Nephron (organoid): ENCODE data around the gene DNER.

Source experiments
- H3K27ac Mint-ChIP-seq, 3 experiments: 2 replicates each; pipeline ENCODE4 v1.8.0; 2020; ENCODE audit warnings: mixed read lengths in 3 of 3, mild to moderate bottlenecking in 2 of 3, moderate library complexity in 1 of 3
- H3K27me3 Mint-ChIP-seq: 2 replicates; pipeline ENCODE4 v1.8.0; 2021; ENCODE audit warnings: low read depth, mild to moderate bottlenecking, moderate library complexity, mixed read lengths
- H3K36me3 Mint-ChIP-seq: 2 replicates; pipeline ENCODE4 v1.8.0; 2020; ENCODE audit warnings: low read depth, mixed read lengths
- H3K4me1 Mint-ChIP-seq: 2 replicates; pipeline ENCODE4 v1.8.0; 2020; ENCODE audit warnings: mixed read lengths
- H3K4me3 Mint-ChIP-seq, 3 experiments: 2 replicates each; pipeline ENCODE4 v1.8.0; 2020; ENCODE audit warnings: mild to moderate bottlenecking in 3 of 3, mixed read lengths in 3 of 3, moderate library complexity in 2 of 3
- H3K9me3 Mint-ChIP-seq: 2 replicates; pipeline ENCODE4 v1.8.0; 2020; ENCODE audit warnings: mixed read lengths
- CTCF ChIP-seq, 3 experiments: fragments of 200-600 bp; sonication (generic); IDR thresholded peaks; one replicate each; pipeline ENCODE4 v1.5.0; 2021; ENCODE audit warnings: antibody characterized with exemption in 3 of 3; ENCODE audit not compliant: unreplicated experiment in 3 of 3

Gene DNER

GRCh38 chr2:229393926-229394325 lies 320.4 kb downstream of the DNER start:
- H3K9me3 Mint-ChIP-seq = peaks cover 29% of the 10 kb centered on the region
- no peak overlapping the region for H3K4me3 Mint-ChIP-seq
- peaks cover 10% of the 10 kb centered on the region for H3K36me3 Mint-ChIP-seq
- TF ChIP-seq CTCF (IDR thresholded peaks at IDR 0.05; ENCODE audit: unreplicated experiment in 3 of 3) = no peak
- H3K27me3 Mint-ChIP-seq = no peaks in the 10 kb centered on the region
- H3K27ac Mint-ChIP-seq = no peak overlapping the region
- H3K4me1 Mint-ChIP-seq = peaks cover 20% of the 10 kb centered on the region

- peaks cover 26% of the 10 kb centered on the region for H3K9me3 Mint-ChIP-seq
- peak overlapping the region in 2 of 3 experiments; percentile 49 to 77 for H3K27ac Mint-ChIP-seq
- peaks cover 31% of the 10 kb centered on the region for H3K4me1 Mint-ChIP-seq
- no peak overlapping the region for H3K4me3 Mint-ChIP-seq
- peaks cover 4% of the 10 kb centered on the region for H3K36me3 Mint-ChIP-seq
- no peaks in the 10 kb centered on the region for H3K27me3 Mint-ChIP-seq
- TF ChIP-seq CTCF (IDR thresholded peaks at IDR 0.05; ENCODE audit: unreplicated experiment in 3 of 3) = no peak
These were observed 322.2 kb downstream of the DNER start for GRCh38 chr2:229392196-229392595.

GRCh38 chr2:229388731-229389130 lies 325.6 kb downstream of the DNER start:
- Mint-ChIP-seq H3K4me1 (peaks cover 33% of the 10 kb centered on the region), H3K27me3 (no peaks in the 10 kb centered on the region), H3K27ac (peak overlapping the region in 1 of 3 experiments; percentile 95), H3K4me3 (no peak overlapping the region), H3K9me3 (peaks cover 41% of the 10 kb centered on the region), H3K36me3 (peaks cover 22% of the 10 kb centered on the region)
- no peak for TF ChIP-seq CTCF (IDR thresholded peaks at IDR 0.05; ENCODE audit: unreplicated experiment in 3 of 3)

- Mint-ChIP-seq H3K4me1 (peaks cover 33% of the 10 kb centered on the region), H3K36me3 (peaks cover 25% of the 10 kb centered on the region), H3K27ac (peak overlapping the region; percentile 25 to 95 (median 82)), H3K9me3 (peaks cover 48% of the 10 kb centered on the region), H3K4me3 (no peak overlapping the region), H3K27me3 (no peaks in the 10 kb centered on the region)
- TF ChIP-seq CTCF (IDR thresholded peaks at IDR 0.05; ENCODE audit: unreplicated experiment in 3 of 3) = no peak
These were observed 326.5 kb downstream of the DNER start for GRCh38 chr2:229387866-229388265.

GRCh38 chr2:229380101-229380625 lies 334.2 kb downstream of the DNER start:
- Mint-ChIP-seq H3K4me1 (no peaks in the 10 kb centered on the region), H3K27me3 (peaks cover 5% of the 10 kb centered on the region), H3K27ac (no peak overlapping the region), H3K9me3 (peaks cover 35% of the 10 kb centered on the region), H3K36me3 (peaks cover 23% of the 10 kb centered on the region), H3K4me3 (no peak overlapping the region)
- TF ChIP-seq CTCF (IDR thresholded peaks at IDR 0.05; ENCODE audit: unreplicated experiment in 3 of 3) = no peak

- Mint-ChIP-seq H3K4me1 (no peaks in the 10 kb centered on the region), H3K36me3 (peaks cover 12% of the 10 kb centered on the region), H3K4me3 (no peak overlapping the region), H3K9me3 (peaks cover 17% of the 10 kb centered on the region), H3K27me3 (peaks cover 5% of the 10 kb centered on the region), H3K27ac (no peak overlapping the region)
- TF ChIP-seq CTCF (IDR thresholded peaks at IDR 0.05; ENCODE audit: unreplicated experiment in 3 of 3) = no peak
These were observed 336.0 kb downstream of the DNER start for GRCh38 chr2:229378386-229378785.
